ENCODE results near the gene PIGQ. TPM values are rescaled to one million over a fixed set of nuclear protein-coding genes. Genes with fewer than 3 reads are reported as not detected.
A peak's percentile ranks its signal among the peaks of the same experiment; 100 is the strongest.

PIGQ gene
- total and polyA plus RNA-seq, 3 donors from 2014 or later = 80.5 to 123 (median 95.4) TPM

DNA sequence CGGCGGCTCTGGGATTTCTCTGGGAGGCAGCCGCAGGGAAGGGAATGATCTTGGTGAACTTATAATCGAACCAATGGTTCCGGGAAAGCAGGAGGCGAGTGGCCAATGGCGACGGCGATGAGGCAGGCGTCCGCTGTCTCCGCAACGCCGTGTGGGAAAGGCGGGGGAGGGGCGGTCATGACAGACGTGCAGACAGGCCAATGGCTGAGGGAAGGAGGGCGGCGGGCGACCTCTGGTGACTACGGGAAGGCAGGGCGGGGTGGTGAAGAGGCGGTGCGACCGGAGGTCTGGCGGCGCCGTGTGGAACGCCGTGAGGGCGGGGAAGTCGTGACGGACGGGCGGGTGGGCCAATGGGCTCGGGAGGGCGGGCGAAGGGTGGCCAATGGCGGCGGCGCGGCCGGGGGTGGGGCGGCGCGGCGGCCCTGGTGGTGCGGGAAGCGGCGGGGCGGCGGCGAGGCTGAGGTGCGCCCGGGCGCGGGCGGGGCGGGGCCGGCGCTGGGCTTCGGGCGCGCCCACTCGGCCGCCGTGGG lies 20.0 kb downstream of the PIGQ start, which contains the start of gene RAB40C:
Gene RAB40C (plus strand): TSS at position 409 of the 530 bp plus-strand sequence. CDS start 226 bp downstream, outside the sequence.
- Histone ChIP-seq H3K27me3 (no peaks in the 10 kb centered on the region), H3K4me1 (peaks cover 33% of the 10 kb centered on the region), H3K4me3 (peak within 1 kb of the TSS; percentile 84 to 86), H3K9me3 (no peaks in the 10 kb centered on the region), H3K27ac (peak within 1 kb of the TSS; percentile 96 to 98), H3K36me3 (ENCODE audit: low read depth, missing control alignments) (no peaks in the 10 kb centered on the region)
- TF ChIP-seq, protein P1, sequence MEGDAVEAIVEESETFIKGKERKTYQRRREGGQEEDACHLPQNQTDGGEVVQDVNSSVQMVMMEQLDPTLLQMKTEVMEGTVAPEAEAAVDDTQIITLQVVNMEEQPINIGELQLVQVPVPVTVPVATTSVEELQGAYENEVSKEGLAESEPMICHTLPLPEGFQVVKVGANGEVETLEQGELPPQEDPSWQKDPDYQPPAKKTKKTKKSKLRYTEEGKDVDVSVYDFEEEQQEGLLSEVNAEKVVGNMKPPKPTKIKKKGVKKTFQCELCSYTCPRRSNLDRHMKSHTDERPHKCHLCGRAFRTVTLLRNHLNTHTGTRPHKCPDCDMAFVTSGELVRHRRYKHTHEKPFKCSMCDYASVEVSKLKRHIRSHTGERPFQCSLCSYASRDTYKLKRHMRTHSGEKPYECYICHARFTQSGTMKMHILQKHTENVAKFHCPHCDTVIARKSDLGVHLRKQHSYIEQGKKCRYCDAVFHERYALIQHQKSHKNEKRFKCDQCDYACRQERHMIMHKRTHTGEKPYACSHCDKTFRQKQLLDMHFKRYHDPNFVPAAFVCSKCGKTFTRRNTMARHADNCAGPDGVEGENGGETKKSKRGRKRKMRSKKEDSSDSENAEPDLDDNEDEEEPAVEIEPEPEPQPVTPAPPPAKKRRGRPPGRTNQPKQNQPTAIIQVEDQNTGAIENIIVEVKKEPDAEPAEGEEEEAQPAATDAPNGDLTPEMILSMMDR (IDR thresholded peaks at IDR 0.05) = no peak
- no peak for TF ChIP-seq POLR2A (IDR thresholded peaks at IDR 0.05)
- intact Hi-C loops (cut with DNase I; ENCODE audit: low total_unique reads) = loop anchor here (10.0 kb wide), 2 partner anchors 45 to 75 kb away; partner anchors contain the start of genes METTL26, RHOT2 and WFIKKN1
- DNase-seq = peak; percentile 99
- 0 to 1% methylated on average over 36 to 53 of the region's 67 CpGs for WGBS, 2 donors

DNA sequence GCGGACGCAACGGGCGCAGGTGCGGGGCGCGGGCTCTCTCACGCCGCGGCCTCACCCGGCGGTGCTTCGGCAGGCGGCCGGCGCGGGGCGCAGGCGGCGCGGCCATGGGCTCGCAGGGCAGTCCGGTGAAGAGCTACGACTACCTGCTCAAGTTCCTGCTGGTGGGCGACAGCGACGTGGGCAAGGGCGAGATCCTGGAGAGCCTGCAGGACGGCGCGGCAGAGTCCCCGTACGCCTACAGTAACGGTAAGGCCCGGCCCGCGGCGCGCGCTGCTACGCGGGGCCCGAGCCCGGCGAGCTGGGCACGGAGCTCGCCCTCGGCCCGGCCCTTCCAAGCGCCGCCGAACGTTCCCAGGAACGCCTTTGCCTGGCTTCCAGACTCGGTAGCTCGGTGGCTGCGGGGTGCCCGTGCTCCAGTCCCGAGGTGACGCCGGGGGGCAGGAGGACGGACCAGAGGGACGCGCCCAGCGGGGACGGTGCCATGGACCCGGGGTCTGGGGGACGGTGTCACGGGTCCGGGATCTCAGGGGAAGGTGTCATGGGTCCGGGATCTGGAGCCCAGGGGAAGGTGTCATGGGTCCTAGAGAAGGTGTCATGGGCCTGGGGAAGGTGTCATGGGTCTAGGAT lies 20.5 kb downstream of the PIGQ start:
- peak overlapping the region; percentile 75 to 81 for H3K4me3 ChIP-seq
- intact Hi-C loops (cut with DNase I; ENCODE audit: low total_unique reads) = no loop called here
- peaks cover 33% of the 10 kb centered on the region for H3K4me1 ChIP-seq
- WGBS, 2 donors = 0% methylated on average over 8 to 64 of the region's 71 CpGs
- no peaks in the 10 kb centered on the region for H3K36me3 ChIP-seq (ENCODE audit: low read depth, missing control alignments)
- no peaks in the 10 kb centered on the region for H3K27me3 ChIP-seq
- no peak for DNase-seq
- H3K9me3 ChIP-seq = no peaks in the 10 kb centered on the region
- TF ChIP-seq, protein P1 (IDR thresholded peaks at IDR 0.05) = no peak
- no peak for TF ChIP-seq POLR2A (IDR thresholded peaks at IDR 0.05)
- H3K27ac ChIP-seq = peak overlapping the region; percentile 2 to 74

DNA sequence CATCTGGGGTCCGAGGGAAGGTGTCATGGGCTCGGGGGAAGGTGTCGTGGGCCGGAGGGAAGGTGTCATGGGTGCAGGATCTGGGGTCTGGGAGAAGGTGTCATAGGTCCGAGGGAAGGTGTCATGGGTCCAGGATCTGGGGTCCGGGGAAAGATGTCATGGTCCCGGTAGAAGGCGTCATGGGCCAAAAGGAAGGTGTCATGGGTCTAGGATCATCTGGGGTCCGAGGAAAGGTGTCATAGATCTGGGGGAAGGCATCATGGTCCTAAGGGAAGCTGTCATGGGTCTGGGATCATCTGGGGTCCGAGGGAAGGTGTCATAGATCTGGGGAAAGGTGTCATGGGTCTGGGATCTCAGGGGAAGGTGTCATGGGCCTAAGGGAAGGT lies 21.0 kb downstream of the PIGQ start:
- DNase-seq = no peak
- WGBS, 2 donors = 32 to 38% methylated on average over 10 of the region's 10 CpGs
- peaks cover 33% of the 10 kb centered on the region for H3K4me1 ChIP-seq
- H3K27ac ChIP-seq = peak overlapping the region in 1 of 2 donors; percentile 2
- no peaks in the 10 kb centered on the region for H3K9me3 ChIP-seq
- TF ChIP-seq, protein P1 (IDR thresholded peaks at IDR 0.05) = no peak
- no peak for TF ChIP-seq POLR2A (IDR thresholded peaks at IDR 0.05)
- H3K4me3 ChIP-seq = peak overlapping the region; percentile 75 to 81
- H3K27me3 ChIP-seq = no peaks in the 10 kb centered on the region
- intact Hi-C loops (cut with DNase I; ENCODE audit: low total_unique reads) = no loop called here
- H3K36me3 ChIP-seq (ENCODE audit: low read depth, missing control alignments) = no peaks in the 10 kb centered on the region

- no peaks in the 10 kb centered on the region for H3K27me3 ChIP-seq
- H3K36me3 ChIP-seq (ENCODE audit: low read depth, missing control alignments) = no peaks in the 10 kb centered on the region
- intact Hi-C loops (cut with DNase I; ENCODE audit: low total_unique reads) = no loop called here
- peaks cover 33% of the 10 kb centered on the region for H3K4me1 ChIP-seq
- H3K9me3 ChIP-seq = no peaks in the 10 kb centered on the region
- H3K4me3 ChIP-seq = no peak overlapping the region
- TF ChIP-seq, protein P1 (IDR thresholded peaks at IDR 0.05) = no peak
- TF ChIP-seq POLR2A (IDR thresholded peaks at IDR 0.05) = no peak
- WGBS, 2 donors = 64 to 78% methylated on average over 8 of the region's 8 CpGs
- no peak overlapping the region for H3K27ac ChIP-seq
- DNase-seq = no peak
These were observed 21.5 kb downstream of the PIGQ start for GRCh38 chr16:591231-591630.

Measured in testis (tissue), 3 donors.